ENCODE measurements around the gene WRAP53. TPM values are rescaled to one million over a fixed set of nuclear protein-coding genes. Genes with fewer than 3 reads are reported as not detected.

Gene WRAP53
- total RNA-seq, 1 experiment from 2014 or later = 15.2 TPM

DNA sequence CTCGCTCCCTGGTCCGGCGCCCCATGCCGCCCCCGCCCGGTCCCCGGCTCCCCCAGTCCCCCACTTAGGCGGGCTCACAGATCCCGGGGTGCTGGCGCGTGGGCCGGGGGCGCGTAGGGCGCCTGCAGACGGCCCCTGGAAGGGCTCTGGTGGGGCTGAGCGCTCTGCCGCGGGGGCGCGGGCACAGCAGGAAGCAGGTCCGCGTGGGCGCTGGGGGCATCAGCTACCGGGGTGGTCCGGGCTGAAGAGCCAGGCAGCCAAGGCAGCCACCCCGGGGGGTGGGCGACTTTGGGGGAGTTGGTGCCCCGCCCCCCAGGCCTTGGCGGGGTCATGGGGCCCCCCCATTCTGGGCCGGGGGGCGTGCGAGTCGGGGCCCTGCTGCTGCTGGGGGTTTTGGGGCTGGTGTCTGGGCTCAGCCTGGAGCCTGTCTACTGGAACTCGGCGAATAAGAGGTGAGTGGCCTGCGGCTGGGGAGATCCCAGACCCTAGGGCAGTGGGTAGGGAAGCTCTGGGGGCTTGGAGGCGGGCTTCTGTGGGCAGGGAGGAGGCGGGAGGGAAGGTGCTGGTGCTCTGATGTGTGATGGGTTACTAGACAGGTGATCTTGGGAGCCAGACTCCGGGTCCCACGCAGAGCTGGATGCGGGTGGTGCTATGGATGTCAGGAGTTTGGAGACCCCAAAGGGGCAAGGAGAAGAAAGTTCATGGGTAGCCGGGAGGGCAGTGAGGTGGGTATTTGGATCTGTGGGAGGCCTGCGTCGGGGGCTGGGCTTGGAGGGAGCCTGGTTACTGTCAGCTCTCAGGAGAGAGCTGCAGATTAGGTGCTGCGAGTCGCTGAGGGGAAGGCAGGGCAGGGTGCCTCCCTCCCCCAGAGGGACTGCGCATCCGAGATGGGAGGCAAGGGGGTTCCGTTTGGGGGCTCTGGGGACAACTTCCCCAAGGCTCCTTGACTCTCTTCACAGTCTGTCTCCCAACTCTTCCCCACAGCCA is 17.3 kb downstream of the WRAP53 start:
- intact Hi-C loops (cut with micrococcal nuclease; ENCODE audit: unreplicated experiment) = no loop called here
- Histone ChIP-seq H3K4me3 (ENCODE audit: low read depth, low read length) (peak overlapping the region; percentile 50), H3K36me3 (ENCODE audit: control insufficient read depth, insufficient read depth, low read length) (no peaks in the 10 kb centered on the region), H3K4me1 (no peaks in the 10 kb centered on the region), H3K27me3 (replicated peaks; ENCODE audit: control insufficient read depth, insufficient read depth, low read length) (no peaks in the 10 kb centered on the region), H3K9me3 (no peaks in the 10 kb centered on the region)
- no peaks in the 10 kb centered on the region for H3K27me3 Mint-ChIP-seq (ENCODE audit: insufficient read depth, unreplicated experiment)
- no peak overlapping the region for H3K27ac Mint-ChIP-seq (ENCODE audit: unreplicated experiment)
- peaks cover 2% of the 10 kb centered on the region for H3K36me3 Mint-ChIP-seq (ENCODE audit: insufficient read depth, unreplicated experiment)
- DNase-seq = no peak
- H3K9me3 Mint-ChIP-seq (ENCODE audit: unreplicated experiment) = no peaks in the 10 kb centered on the region
- ChIA-PET CTCF (interaction anchor here (3.3 kb wide), 1 partner anchor 11 kb away, joined by 24 read pairs; the partner anchor contains the start of gene DNAH2), POLR2A (interaction anchor here (1.0 kb wide), 1 partner anchor 18 kb away, joined by 3 read pairs; the partner anchor contains the start of gene TP53)
- TF ChIP-seq CTCF (IDR thresholded peaks at IDR 0.05; ENCODE audit: insufficient read depth in 1 of 2, low read depth in 1 of 2, low read length in 1 of 2, severe bottlenecking in 1 of 2, unreplicated experiment in 1 of 2) = no peak
- no peaks in the 10 kb centered on the region for H3K4me1 Mint-ChIP-seq (ENCODE audit: low read depth, unreplicated experiment)
- H3K4me3 Mint-ChIP-seq (ENCODE audit: unreplicated experiment) = peak overlapping the region; percentile 73
- no TSS peak for BruUV-seq (replicated peaks)

DNA sequence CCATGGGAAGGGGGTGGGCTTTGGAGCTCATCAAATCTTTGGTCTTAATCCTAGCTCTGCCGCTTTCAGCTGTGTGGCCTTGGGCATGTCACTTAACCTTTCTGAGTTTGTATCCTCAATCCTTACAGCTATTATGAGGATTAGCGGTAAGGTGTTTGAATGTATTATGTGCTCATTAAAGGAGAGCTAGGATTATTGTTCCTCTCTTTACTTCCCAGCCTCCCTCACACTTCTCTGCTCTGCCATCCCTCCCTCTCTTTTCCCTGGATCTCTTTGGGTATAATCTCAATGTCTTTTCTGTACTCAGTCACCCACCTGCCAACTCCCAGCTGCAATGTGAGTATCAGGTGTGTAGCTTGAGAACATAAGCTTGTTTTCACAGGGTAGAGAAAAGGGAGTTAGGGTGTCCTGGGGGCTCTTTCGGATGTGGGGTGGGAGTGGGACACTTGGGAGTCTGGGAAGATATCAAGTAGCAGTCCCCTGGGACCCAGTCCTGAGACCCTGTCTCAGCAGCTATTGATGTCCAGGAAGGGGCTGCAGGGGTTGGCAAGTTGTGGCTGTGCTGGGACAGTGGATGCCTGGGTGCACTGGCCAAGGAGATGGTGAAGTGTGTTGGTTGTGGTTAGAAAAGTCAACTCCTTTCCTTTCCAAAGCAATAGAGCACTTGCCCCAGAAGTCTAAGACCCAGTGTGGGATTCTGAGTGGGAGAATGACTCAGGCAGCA is 18.5 kb downstream of the WRAP53 start:
- no peaks in the 10 kb centered on the region for H3K4me1 Mint-ChIP-seq (ENCODE audit: low read depth, unreplicated experiment)

More for the DNA sequence above, 18.5 kb downstream of the WRAP53 start:
- no peak overlapping the region for H3K27ac Mint-ChIP-seq (ENCODE audit: unreplicated experiment)
- no peaks in the 10 kb centered on the region for H3K27me3 Mint-ChIP-seq (ENCODE audit: insufficient read depth, unreplicated experiment)
- intact Hi-C loops (cut with micrococcal nuclease; ENCODE audit: unreplicated experiment) = no loop called here
- no peaks in the 10 kb centered on the region for H3K4me1 ChIP-seq
- no peaks in the 10 kb centered on the region for H3K9me3 ChIP-seq
- H3K27me3 ChIP-seq (replicated peaks; ENCODE audit: control insufficient read depth, insufficient read depth, low read length) = no peaks in the 10 kb centered on the region
- ChIA-PET POLR2A (no interaction called here), CTCF (interaction anchor here (3.3 kb wide), 1 partner anchor 10 kb away, joined by 24 read pairs; the partner anchor contains the start of gene DNAH2)
- no peaks in the 10 kb centered on the region for H3K9me3 Mint-ChIP-seq (ENCODE audit: unreplicated experiment)
- peaks cover 5% of the 10 kb centered on the region for H3K36me3 Mint-ChIP-seq (ENCODE audit: insufficient read depth, unreplicated experiment)
- no TSS peak for BruUV-seq (replicated peaks)
- DNase-seq = no peak
- H3K36me3 ChIP-seq (ENCODE audit: control insufficient read depth, insufficient read depth, low read length) = no peaks in the 10 kb centered on the region
- H3K4me3 Mint-ChIP-seq (ENCODE audit: unreplicated experiment) = peak overlapping the region; percentile 73
- no peak overlapping the region for H3K4me3 ChIP-seq (ENCODE audit: low read depth, low read length)
- TF ChIP-seq CTCF (IDR thresholded peaks at IDR 0.05; ENCODE audit: insufficient read depth in 1 of 2, low read depth in 1 of 2, low read length in 1 of 2, severe bottlenecking in 1 of 2, unreplicated experiment in 1 of 2) = no peak

Data from Caco-2 (cell line).